DOHH2 (cell line): ENCODE measurements around the gene MRTFA.

Experiments used
- H3F3A ChIP-seq: fragments of 200-600 bp; sonication (generic), shearing (Covaris generic); 2 replicates; pipeline ENCODE4 v1.6.0; 2016; ENCODE audit warnings: antibody characterized with exemption, mild to moderate bottlenecking; ENCODE audit not compliant: control insufficient read depth, insufficient read depth
- H3K27ac ChIP-seq: fragments of 200-600 bp; sonication (generic); 2 replicates; pipeline ENCODE4 v1.5.1; 2014; ENCODE audit warnings: low read depth, mild to moderate bottlenecking, low read length, moderate library complexity
- H3K27me3 ChIP-seq: fragments of 200-600 bp; sonication (generic); 2 replicates; pipeline ENCODE4 v1.6.1; 2014; ENCODE audit warnings: mild to moderate bottlenecking, low read length, mixed read lengths; ENCODE audit not compliant: control insufficient read depth
- H3K36me3 ChIP-seq: fragments of 200-600 bp; sonication (generic); 2 replicates; pipeline ENCODE4 v1.6.1; 2014; ENCODE audit warnings: mild to moderate bottlenecking, low read length, moderate library complexity, mixed read lengths; ENCODE audit not compliant: control insufficient read depth
- H3K4me1 ChIP-seq: fragments of 200-600 bp; sonication (generic); 2 replicates; pipeline ENCODE4 v1.6.1; 2014; ENCODE audit warnings: mild to moderate bottlenecking, low read length, mixed read lengths; ENCODE audit not compliant: control insufficient read depth
- H3K4me2 ChIP-seq: fragments of 200-600 bp; sonication (generic); 2 replicates; pipeline ENCODE4 v1.6.0; 2014; ENCODE audit warnings: mild to moderate bottlenecking, low read length, moderate library complexity
- H3K4me3 ChIP-seq: fragments of 200-600 bp; sonication (generic); 2 replicates; pipeline ENCODE4 v1.5.1; 2014; ENCODE audit warnings: mild to moderate bottlenecking, low read length, mixed read lengths
- H3K79me2 ChIP-seq: fragments of 200-600 bp; sonication (generic); 2 replicates; pipeline ENCODE4 v1.6.1; 2014; ENCODE audit warnings: mild to moderate bottlenecking, low read length, mixed read lengths; ENCODE audit not compliant: control insufficient read depth
- H3K9me2 ChIP-seq: fragments of 200-600 bp; sonication (generic); replicated peaks from 2 replicates; pipeline ENCODE4 v1.6.1; 2014; ENCODE audit warnings: mild to moderate bottlenecking, low read length, mixed read lengths; ENCODE audit not compliant: control insufficient read depth
- H3K9me3 ChIP-seq: fragments of 200-600 bp; sonication (generic); 2 replicates; pipeline ENCODE4 v1.6.1; 2014; ENCODE audit warnings: antibody characterized with exemption, low read length, mixed read lengths; ENCODE audit not compliant: control insufficient read depth, insufficient read depth
- H4K20me1 ChIP-seq: fragments of 200-600 bp; sonication (generic); 2 replicates; pipeline ENCODE4 v1.6.0; 2014; ENCODE audit warnings: low read depth, mild to moderate bottlenecking, antibody characterized with exemption, low read length, moderate library complexity; ENCODE audit not compliant: control insufficient read depth, insufficient read depth
- CTCF ChIP-seq: fragments of 200-600 bp; sonication (generic); IDR thresholded peaks from one replicate; pipeline ENCODE4 v1.5.1; 2014; ENCODE audit warnings: antibody characterized with exemption, mild to moderate bottlenecking, low read depth, low read length; ENCODE audit not compliant: poor library complexity, severe bottlenecking
- EZH2phosphoT487 ChIP-seq: fragments of 200-600 bp; sonication (generic); IDR thresholded peaks from 2 replicates; pipeline ENCODE4 v1.6.1; 2017; ENCODE audit warnings: borderline replicate concordance, mild to moderate bottlenecking, antibody characterized with exemption, low read length, moderate library complexity, mixed read lengths

Gene MRTFA

GRCh38 chr22:40607506-40607905 lies 29.0 kb downstream of the MRTFA start:
- Histone ChIP-seq H3K79me2 (peaks cover 87% of the 10 kb centered on the region), H3K4me3 (no peak overlapping the region), H3K4me1 (peaks cover 19% of the 10 kb centered on the region), H3K36me3 (no peaks in the 10 kb centered on the region), H3K27me3 (no peaks in the 10 kb centered on the region), H3K27ac (no peak overlapping the region), H4K20me1 (0 out of 2 replicates have a peak, but pooled peaks cover 10% of the 10 kb centered on the region), H3K9me2 (no peaks in the 10 kb centered on the region), H3K9me3 (no peaks in the 10 kb centered on the region), H3K4me2 (no peak overlapping the region; the same call in 1 of the 2 replicates), H3F3A (no peaks in the 10 kb centered on the region)
- no peak for TF ChIP-seq CTCF
- no peak for TF ChIP-seq EZH2phosphoT487

GRCh38 chr22:40606306-40606705 lies 30.2 kb downstream of the MRTFA start:
- Histone ChIP-seq H3K4me1 (peaks cover 14% of the 10 kb centered on the region), H3K4me2 (no peak overlapping the region)

GRCh38 chr22:40605761-40606160 lies 30.8 kb downstream of the MRTFA start:
- TF ChIP-seq EZH2phosphoT487 (no peak), CTCF (no peak)
- Histone ChIP-seq H3K36me3 (no peaks in the 10 kb centered on the region), H3K9me2 (no peaks in the 10 kb centered on the region), H3K4me1 (peaks cover 14% of the 10 kb centered on the region), H3K4me3 (no peak overlapping the region), H4K20me1 (0 out of 2 replicates have a peak, but pooled peaks cover 10% of the 10 kb centered on the region), H3K4me2 (no peak overlapping the region), H3K27me3 (no peaks in the 10 kb centered on the region), H3K27ac (no peak overlapping the region), H3K9me3 (no peaks in the 10 kb centered on the region), H3F3A (no peaks in the 10 kb centered on the region; the same call in 1 of the 2 replicates), H3K79me2 (peaks cover 87% of the 10 kb centered on the region)

More at GRCh38 chr22:40606306-40606705, 30.2 kb downstream of the MRTFA start:
- Histone ChIP-seq H3K9me2 (no peaks in the 10 kb centered on the region), H3K4me3 (no peak overlapping the region), H3F3A (no peaks in the 10 kb centered on the region; the same call in 1 of the 2 replicates), H3K9me3 (no peaks in the 10 kb centered on the region), H3K27me3 (no peaks in the 10 kb centered on the region), H3K27ac (no peak overlapping the region), H3K36me3 (no peaks in the 10 kb centered on the region), H3K79me2 (peaks cover 86% of the 10 kb centered on the region), H4K20me1 (0 out of 2 replicates have a peak, but pooled peaks cover 10% of the 10 kb centered on the region)
- TF ChIP-seq EZH2phosphoT487 (no peak), CTCF (no peak)
